ENCODE results near the gene TPT1. TPM values are rescaled to one million over a fixed set of nuclear protein-coding genes. Genes with fewer than 3 reads are reported as not detected.

TPT1 gene
- total RNA-seq, 1 donor from 2014 or later, result 1,954 TPM

DNA sequence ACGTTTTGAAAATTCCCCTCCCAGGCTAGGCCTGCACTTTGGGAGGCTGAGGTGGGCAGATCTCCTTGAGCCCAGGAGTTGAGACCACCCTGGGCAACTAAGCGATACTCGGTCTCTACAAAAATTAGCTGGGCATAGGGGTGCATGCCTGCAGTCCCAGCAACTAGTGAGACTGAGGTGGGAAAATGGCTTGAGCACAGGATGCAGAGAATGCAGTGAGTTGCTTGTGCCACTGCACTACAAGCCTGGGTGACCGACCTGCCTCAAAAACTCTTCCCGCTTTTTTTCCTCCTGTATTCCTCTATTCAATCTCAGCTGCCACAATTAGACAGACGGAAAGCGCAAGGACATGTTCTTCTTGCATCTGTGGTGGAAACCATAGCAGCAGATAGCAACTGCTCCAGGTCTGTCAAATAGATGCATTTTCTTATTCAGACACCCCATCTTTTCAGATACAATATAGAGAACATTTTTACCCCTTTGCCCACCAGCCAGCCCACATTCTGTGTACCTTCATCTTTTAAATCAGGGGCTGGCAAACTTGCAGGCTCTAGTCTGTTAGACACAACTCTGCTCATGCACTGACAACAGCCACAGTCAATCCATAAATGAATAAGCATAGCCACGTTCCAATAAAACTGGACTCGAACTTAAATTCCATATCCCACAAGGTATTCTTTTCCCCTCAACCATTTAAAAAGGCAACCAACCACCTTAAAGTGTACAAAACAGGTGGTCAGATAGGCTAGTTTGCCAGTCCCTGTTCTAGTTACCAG lies 4.8 kb downstream of the TPT1 start:
- no peak for DNase-seq (ENCODE audit: extremely low read depth, low read depth, low spot score)

DNA sequence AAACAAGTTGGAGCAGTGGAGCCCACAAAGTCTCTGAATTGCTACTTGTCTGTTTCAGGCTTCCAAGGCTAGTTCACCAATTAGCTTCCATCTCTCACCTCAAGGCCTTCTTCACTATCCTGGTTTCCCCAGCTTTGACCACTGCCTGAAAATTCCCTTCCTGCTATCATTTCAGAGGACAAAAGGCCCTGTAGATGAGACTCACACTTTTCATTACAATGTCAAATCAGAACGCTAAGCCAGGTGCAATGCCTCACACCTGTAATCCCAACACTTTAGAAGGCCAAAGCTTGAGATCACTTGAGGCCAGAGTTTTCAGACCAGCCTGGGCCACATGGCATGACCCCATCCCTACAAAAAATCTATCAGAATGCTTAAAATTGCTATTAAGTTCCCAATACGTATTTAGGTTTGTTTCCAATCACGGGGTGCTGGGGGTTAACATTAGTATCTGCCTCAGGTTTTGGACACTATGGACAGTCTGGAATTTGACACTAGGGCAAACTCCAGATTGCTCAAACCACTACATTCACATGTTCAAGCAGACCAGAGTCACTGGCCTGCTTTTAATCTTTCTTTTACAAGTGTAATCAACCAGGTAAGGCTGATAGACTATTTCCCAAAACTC lies 5.5 kb downstream of the TPT1 start:
- no peak for DNase-seq (ENCODE audit: extremely low read depth, low read depth, low spot score)

DNA sequence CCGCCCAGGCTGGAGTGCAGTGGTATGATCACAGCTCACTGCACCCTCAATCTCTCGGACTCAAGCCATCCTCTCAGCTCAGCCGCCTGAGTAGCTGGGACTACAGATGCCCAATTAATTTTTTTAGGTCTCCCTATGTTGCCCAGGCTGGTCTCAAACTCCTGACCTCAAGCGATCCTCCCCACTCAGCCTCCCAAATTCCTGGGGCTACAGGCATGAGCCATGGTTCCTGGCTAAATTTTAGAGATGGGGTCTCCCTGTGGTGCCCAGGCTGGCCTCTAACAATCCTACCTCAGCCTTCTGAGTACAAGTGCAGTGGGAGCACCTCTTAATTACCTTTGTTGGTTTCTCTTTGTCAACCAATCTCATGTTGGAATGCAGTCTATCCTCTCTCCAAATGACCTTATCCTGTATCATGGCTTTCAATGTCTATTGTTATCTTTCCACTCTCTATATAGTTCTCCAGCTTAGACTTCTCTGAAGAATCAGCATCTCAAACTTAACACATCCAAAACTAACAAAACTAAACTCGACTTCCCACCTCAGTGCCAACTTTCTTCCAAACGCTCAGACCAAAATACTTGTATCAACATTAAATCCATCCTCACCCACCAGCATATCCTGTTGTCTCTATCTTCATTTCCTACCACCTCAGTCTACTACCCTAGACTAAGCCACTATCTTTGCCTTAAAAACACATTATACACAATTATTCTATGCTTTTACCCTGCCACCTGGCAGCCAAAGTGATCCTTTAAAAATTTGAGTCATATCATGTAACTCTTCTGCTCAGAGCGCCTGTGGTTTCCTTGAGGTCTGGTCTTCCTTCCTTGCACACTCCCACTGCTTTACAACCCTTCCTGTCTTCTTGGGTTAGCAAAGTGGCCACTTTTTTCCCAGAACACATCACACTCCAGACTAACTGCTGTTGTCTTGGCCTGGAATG lies 6.7 kb downstream of the TPT1 start:
- DNase-seq (ENCODE audit: extremely low read depth, low read depth, low spot score), result no peak

DNA sequence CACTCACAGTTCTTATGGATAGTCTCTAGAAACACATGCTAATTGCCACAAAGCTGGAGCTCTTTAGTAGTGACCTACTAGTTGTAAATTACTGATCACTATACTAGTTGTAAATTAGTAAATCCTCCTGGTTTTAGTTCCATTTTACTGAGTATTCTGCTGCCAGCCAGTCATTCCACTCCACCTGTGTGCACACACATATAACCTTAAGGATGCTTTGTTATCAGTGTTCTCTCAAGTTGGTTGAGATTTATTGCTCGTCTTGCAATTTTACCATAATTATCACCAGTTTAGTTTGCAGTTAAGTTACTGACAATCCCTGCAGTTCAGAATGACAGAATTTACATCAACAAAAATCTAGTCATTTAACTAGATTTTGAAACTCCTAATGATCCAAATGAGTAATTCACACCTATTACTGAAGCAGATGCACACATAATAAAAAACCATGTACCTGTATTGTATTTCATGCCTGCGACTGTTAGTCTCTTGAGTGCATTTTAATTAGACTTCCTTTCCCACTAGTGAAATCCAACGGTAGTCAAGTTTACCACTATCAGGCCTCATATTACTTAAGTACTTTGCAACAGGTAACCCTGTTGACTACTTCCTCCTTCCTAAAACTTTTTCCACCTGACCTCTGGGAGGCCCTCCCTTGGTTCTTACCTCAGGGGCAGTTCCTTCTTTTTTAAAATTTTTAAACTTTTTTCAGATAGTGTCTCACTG lies 7.6 kb downstream of the TPT1 start:
- DNase-seq (ENCODE audit: extremely low read depth, low read depth, low spot score), result no peak

DNA sequence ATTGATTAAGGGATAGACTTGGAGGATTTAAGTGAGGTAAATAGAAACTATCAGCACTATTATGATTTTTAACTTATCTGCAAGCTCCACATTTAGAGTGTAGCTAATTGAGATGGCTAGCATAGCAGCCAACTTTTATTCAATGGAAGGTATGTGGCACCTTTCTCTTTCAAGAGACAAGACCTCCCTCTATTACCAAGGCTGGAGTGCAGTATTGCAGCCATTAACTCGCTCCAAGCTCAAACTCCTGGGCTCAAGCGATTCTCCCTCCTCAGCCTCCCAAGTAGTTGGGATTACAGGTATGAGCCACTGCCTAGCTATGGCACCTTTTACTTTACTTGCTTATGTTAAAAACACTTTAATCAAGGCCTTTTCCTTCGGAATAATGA lies 8.2 kb downstream of the TPT1 start:
- DNase-seq (ENCODE audit: extremely low read depth, low read depth, low spot score), result no peak

DNA sequence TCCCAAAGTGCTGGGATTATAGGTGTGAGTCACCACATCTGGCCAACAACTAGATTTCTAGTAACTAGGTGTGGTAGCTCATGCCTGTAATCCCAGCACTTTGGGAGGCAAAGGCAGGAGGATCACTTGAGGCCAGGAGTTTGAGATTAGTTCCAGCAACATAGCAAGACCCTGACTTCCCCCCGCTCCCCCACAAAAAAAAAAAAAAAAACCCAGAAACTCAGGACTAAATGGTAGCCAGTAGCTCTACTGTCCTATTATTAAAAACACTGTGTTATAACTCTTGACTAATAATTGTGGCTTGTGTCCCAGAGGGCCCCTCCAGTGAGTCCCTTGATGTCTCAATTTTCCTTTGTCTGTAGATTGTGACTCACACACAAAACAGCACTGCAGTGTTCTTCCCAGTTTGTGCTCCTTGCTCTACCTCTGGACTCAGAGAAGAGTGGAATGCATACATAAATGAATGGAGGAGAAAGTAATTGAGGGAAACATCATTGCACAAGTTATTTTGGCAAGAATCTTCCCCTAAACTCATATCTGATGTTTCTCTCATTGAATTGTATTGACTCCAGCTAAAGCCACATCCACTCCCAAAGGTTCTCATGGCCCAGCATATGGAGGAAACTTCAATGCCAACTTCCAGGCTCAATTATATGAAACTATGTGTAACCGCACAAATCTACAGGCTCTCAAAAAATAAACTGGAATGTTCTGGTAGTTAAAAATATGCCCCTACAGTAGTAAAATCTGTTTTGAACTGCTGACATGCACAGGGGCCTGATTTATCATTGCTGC lies 8.8 kb downstream of the TPT1 start:
- no peak for DNase-seq (ENCODE audit: extremely low read depth, low read depth, low spot score)

DNA sequence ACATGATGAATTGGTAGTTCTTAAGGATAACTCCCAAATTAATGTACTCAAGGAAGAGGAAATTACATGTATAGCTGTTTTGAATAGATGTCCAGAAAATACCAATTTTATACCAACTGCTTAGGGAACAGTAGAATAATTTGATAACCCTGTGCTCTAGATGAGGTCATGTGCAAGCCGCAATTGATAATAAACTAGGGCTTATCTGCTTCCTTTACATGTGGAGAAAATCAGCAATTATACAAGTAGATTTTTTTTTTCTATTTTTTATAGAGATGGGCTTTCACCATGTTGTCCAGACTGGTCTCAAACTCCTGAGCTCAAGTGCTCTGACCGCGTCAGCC lies 9.3 kb downstream of the TPT1 start:
- DNase-seq (ENCODE audit: extremely low read depth, low read depth, low spot score), result no peak

DNA sequence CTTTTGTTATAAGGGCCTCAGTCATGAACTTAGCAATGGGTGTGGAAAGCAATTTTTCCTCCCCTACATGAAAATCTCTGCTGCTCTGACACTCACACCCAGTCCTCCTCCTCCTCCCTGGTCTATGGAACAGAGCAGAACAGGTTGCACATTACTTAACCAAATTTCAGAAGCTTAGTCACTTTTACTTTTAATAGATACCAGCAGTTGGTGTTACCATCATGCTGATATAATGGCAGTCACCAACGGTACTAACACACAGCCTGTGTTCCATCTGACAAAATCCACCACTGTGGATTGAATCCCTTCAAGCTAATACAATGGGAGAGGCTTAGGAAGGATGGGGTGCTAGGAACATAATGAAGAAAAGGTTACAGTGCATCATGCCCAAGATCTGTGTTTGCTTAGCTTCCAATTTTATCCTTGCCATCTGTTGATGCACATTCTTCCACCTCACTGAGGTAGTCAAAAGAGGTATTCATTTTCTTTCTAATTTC lies 9.8 kb downstream of the TPT1 start:
- DNase-seq (ENCODE audit: extremely low read depth, low read depth, low spot score), result no peak

DNA sequence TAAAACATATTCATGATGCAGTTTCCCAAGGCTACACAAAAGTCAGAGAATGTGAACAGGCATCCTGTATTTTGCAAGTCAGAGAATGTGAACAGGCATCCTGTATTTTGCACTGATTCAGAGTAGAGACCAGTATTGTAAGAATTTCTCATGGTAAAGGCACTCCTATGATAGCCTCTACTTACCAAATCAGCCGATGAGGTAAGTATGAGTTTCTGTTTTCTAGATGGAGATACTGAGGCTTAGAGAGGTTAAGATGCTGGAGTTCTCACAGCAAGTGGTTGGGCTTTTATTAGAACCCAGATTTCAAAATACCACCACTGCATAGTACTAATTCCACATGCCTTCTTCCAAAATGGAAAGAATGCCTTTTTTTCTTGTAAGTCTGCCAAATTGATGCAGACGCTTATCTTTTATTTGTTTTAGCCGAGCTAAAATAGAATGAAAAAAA lies 12.3 kb downstream of the TPT1 start:
- DNase-seq (ENCODE audit: extremely low read depth, low read depth, low spot score), result no peak

DNA sequence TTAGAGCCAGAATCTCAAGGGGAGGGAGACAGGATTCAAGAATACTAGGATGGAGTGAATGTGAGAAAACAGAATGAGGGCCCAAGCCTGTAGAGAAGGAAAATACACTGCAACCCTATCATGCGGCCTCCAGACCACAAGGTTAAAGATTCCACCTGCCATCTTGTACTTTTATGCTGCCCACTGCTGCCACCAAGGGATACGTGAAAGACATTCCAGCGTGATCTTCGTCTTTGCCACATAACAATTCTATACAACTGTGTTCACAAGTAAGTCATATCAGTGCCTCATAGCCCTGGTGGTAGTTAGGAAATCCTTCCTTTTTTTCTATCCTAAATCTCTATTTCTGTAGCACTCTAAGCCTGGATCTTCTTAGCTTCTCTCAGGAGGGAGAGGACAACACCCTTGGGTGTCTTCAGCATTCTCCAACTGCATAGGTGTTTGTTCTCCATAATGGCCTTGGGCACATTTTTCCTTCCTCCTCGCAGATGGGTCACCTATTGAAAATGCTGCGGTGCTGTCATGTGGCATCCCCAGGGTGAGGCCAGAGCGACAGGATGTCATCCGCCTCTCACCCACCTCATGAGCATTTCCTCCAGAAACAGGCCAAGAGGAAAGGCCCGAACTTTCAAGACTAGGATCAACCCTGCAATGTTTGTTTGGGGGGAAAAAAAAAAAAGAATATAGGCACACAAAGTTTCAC lies 13.6 kb downstream of the TPT1 start:
- no peak for DNase-seq (ENCODE audit: extremely low read depth, low read depth, low spot score)

DNA sequence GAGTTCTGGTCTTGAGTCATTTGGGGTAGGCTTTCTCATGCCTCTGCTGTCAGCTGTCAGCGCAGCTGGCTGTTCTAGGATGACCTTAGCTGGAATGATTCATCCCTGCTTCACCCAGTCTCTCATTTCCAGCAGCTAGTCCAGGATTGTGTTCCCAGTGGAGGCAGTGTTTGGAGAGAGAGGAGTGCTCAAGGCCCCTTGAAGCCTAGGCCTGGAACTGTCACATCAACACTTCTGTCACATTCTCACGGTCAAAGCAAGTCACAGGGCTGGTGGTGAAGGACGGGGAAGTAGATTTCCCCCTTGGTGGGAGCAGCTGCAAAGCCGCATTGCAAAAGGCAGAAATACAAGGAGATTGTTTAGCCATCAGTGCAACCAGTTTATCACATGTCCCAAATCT lies 15.2 kb downstream of the TPT1 start:
- DNase-seq (ENCODE audit: extremely low read depth, low read depth, low spot score), result no peak

DNA sequence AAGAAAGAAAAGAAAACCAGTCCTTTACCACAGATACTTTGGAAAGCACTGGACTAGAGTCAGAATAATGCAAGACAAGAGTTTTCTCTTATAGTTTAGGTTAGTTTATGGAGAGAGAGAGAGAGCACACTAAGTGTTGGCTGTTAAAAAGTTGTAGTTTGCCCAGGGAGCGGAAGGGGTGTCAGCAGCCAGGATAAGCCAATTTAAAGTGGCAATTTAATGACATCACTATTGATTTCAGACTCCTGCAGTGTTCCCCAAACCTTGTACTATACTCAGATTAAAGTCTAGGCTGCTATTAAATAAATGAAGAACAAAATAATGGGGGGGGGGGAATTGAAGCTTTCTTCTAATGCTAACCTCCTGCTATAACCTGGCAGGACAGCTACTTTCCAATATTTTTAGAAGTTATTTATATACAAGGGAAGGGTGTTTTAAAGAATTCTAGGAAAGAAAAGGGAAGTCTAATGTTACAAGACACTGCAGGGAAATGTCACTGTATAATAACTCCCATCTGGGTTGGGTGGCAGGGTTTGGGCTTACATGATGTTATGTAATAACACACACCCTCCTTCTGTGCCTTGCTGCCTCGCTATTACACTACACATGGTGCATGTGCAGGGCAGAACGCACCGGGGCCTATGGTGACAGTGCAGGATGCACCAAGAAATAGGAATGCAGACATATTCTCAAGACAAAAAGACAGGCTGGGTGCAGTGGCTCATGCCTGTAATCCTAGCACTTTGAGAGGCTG lies 19.9 kb downstream of the TPT1 start:
- DNase-seq (ENCODE audit: extremely low read depth, low read depth, low spot score), result no peak

DNA sequence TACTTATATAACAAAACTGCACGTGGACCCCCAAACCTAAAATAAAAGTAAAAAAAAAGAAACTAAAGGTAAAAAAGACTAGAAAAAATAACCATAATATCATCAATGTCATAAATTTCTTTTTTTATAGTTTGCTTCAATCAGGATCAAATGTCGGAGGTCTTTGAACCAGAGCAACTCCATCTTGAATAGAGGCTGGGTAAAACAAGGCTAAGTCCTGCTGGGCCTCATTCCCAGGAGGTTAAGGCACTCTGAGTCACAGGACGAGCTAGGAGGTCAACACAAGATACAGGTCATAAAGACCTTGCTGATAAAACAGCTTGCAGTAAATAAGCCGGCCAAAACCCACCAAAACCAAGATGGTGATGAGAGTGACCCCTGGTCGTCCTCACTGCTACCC lies 24.0 kb downstream of the TPT1 start:
- no peak for DNase-seq (ENCODE audit: extremely low read depth, low read depth, low spot score)

DNA sequence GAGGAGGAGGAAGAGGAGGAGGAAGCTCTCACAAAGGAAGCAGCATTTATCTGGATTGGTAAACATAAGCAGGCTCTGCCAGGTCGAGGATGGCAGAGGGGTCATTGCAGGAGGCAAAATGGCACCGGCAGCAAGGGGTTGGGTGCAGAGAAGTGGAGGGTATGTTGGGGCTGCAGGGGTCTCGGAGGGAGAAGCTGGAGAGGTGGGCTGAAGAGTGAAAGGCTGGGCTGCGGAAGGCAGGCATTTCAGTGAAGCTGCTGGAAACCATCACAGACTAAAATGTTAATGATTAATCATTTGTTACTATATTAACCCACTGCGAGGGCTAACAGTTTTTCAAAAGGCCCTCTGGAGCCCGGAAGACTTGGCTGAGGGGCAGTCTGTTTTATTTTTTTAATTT lies 24.6 kb downstream of the TPT1 start:
- no peak for DNase-seq (ENCODE audit: extremely low read depth, low read depth, low spot score)

DNA sequence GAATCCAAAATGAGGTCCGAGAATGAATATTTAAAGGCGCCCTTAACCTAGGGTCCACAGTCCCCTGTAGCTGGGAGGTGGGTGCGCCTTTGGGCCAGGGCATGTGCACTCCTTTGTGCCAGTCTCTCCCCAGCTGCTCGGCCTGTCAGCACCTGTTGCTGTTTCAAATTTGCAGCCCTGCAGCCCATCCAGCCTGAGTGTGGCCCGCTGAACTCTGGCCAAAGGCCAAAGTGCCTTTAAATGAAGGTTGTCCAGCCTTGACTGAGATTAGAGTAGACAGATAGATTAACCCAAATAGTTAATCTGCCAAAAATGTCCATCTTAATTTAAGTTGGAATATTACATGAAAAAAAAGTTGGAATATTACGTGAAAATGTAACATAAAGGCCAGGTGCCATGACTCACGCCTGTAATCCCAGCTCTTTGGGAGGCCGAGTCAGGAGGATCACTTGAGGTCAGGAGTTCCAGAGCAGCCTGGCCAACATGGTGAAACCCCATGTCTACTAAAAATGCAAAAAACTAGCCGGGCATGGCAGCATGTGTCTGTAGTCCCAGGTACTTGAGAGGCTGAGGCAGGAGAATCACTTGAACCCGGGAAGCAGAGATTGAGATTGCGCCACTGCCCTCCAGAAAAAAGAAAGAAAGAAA lies 25.3 kb downstream of the TPT1 start:
- DNase-seq (ENCODE audit: extremely low read depth, low read depth, low spot score), result no peak

DNA sequence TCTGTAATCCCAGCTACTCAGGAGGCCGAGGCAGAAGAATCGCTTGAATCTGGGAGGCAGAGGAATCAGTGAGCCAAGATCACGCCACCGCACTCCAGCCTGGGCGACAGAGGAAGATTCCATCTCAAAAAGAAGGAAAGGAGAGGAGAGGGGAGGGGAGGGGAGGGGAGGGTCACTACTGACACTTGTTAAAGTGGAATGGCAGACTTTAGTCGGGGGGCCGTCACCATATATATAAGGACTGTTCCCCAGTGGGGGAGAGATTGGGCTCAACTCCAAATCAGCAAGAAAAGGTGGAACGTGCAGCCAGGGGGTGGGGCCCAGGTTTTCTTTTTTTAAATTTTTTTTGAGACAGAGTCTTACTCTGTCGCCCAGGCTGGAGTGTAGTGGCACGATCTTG lies 26.2 kb downstream of the TPT1 start:
- DNase-seq (ENCODE audit: extremely low read depth, low read depth, low spot score), result no peak

DNA sequence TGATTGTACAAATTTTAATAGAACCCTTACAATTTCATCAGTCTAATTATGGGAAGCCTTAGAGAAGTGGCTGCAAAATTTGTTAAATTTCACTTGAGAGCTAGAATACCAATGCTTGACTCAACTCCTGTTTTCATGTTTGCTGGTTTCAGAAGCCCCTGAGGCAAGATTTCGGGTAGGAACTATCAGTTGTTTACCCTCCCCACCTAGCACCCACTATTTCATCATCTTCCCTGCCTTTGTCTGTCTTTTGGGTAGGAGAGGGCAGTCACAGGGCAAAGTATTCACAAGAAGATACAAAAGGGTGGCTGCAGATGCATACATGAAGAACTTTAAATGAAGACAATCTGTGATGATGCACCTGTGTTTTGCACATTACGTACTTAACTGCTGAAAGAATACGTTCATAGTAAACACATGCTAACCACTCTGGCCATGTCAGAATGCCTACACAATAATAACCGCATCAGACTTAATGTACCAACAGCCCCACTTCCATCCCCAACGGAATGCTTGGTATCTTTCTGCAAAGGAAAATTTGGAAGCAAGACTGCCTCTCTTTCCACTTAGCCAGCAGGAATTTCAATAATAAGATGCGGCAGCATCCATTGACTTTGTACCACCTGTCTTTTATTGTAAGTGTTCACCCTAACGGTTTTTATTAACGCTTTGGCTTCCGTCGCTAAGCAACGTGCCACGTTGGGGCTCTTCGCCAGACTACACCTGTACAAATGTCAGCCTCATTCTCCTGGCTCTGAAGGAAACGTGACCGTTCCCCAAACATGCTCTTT lies 30.4 kb downstream of the TPT1 start:
- DNase-seq (ENCODE audit: extremely low read depth, low read depth, low spot score), result no peak
